ENCODE measurements around the gene CAPN14.
A peak's percentile ranks its signal among the peaks of the same experiment; 100 is the strongest.

The CAPN14 gene

GRCh38 chr2:31138037-31138962 is 79.0 kb downstream of the CAPN14 start, which contains the start of gene GALNT14:
TSS of gene GALNT14 (minus strand) at chr2:31138440. CDS start at chr2:31138086, 354 bp downstream.
- peak; percentile 27 to 39 for ATAC-seq

- no peak for ATAC-seq
Observed at GRCh38 chr2:31137211-31138036, 79.9 kb downstream of the CAPN14 start.

GRCh38 chr2:31136732-31137131 is 80.6 kb downstream of the CAPN14 start:
- ATAC-seq, result no peak

- no peak for ATAC-seq
Observed at GRCh38 chr2:31136000-31136399, 81.3 kb downstream of the CAPN14 start.

- no peak for ATAC-seq
Observed at GRCh38 chr2:31134480-31134879, 82.8 kb downstream of the CAPN14 start.

GRCh38 chr2:31132786-31133185 is 84.5 kb downstream of the CAPN14 start:
- ATAC-seq, result no peak

GRCh38 chr2:31131871-31132270 is 85.4 kb downstream of the CAPN14 start:
- no peak for ATAC-seq

GRCh38 chr2:31129375-31130171 is 87.7 kb downstream of the CAPN14 start:
- no peak for ATAC-seq

- ATAC-seq, result no peak
Observed at GRCh38 chr2:31127931-31128330, 89.4 kb downstream of the CAPN14 start.

GRCh38 chr2:31125918-31126695 is 91.2 kb downstream of the CAPN14 start:
- ATAC-seq, result no peak

- no peak for ATAC-seq
Observed at GRCh38 chr2:31124904-31125303, 92.4 kb downstream of the CAPN14 start.

All from activated CD4-positive, CD25-positive, alpha-beta regulatory T cell treated with anti-CD3 and anti-CD28 coated beads, Interleukin-2, amount 50 U/mL, for 24 hours (primary cell).